ENCODE results near the gene TSSK3.

- TF ChIP-seq POLR2A (IDR thresholded peaks at IDR 0.05) (no peak), CTCF (IDR thresholded peaks at IDR 0.05) (no peak), POLR2AphosphoS5 (IDR thresholded peaks at IDR 0.05) (no peak), EP300 (IDR thresholded peaks at IDR 0.05) (no peak)
Measured at GRCh38 chr1:32388641-32389040, 26.3 kb downstream of the TSSK3 start.
